Measurements from ENCODE around the gene UIMC1.
"Not testable (repeated sequence)": the region's sequence is repeated elsewhere in the genome, so short reads cannot be mapped to it uniquely, and the experiment has no call there.

UIMC1 gene

GRCh38 chr5:177006265-177006972, at the start of gene UIMC1:
Gene UIMC1 (minus strand): TSS chr5:177006779. CDS start chr5:176982615, 24,164 bp downstream.
- peak in 55 of 56 donors; percentile 11 to 92 (median 82) for DNase-seq

DNA sequence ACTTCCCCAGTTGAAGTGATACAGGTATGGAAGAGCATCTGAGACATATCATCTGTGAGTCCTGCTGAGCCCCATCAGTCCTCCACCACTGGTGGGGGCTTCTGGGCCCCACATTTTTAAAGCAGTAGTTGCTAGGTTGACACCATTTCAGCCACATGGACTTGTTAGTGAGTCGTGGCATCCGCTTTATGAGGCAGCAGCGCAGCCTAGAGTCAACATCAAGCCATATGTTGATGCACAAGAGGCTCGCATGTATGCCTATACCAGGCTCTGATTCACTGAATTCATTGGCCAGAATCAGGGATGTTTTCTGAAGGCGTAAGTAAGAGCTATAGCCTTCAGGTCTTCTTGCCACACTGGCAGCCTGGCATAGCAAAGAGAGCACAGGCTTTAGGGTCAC, 42.7 kb upstream of the UIMC1 start:
- no peak for DNase-seq

GRCh38 chr5:177048531-177048930, 42.0 kb upstream of the UIMC1 start:
- DNase-seq, result not testable (repeated sequence)

GRCh38 chr5:177045631-177046030, 39.1 kb upstream of the UIMC1 start:
- DNase-seq, result no peak

GRCh38 chr5:177044641-177045040, 38.1 kb upstream of the UIMC1 start:
- no peak for DNase-seq

DNA sequence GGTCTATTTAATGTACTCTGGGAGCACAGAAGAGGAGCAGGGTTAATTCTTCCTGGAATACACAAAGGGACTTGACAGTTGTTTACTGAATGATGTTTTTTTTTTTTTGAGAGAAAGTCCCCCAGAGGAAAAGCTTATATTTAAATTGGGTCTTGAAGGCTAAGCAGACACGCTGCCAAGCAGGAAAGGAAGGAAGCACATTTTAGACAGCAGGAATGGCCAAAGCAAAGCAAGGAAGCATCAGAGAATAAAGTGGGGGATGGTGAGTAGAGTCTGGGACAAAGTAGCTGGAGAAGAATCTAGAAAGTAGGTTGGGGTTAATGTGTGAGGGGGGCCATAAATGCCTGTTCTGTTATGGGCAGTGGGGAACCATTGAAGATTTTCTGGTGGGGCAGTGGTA, 37.4 kb upstream of the UIMC1 start:
- DNase-seq, result no peak

DNA sequence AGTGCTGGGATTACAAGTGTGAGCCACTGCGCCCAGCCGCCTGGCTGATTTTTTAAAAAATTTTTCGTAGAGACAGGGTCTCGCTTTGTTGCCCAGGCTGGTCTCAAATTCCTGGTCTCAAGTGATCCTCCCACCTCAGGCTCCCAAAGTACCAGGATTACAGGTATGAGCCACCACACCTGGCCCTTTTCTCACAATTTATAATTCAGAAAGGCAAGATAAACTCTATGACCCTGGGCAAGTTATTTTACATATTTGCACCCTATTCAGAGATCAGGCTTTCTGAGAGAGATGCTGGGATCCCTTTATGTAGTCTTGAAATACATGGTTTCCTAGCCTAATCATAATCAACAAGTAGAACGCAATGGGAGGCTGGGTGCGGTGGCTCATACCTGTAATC, 36.5 kb upstream of the UIMC1 start:
- no peak for DNase-seq

DNA sequence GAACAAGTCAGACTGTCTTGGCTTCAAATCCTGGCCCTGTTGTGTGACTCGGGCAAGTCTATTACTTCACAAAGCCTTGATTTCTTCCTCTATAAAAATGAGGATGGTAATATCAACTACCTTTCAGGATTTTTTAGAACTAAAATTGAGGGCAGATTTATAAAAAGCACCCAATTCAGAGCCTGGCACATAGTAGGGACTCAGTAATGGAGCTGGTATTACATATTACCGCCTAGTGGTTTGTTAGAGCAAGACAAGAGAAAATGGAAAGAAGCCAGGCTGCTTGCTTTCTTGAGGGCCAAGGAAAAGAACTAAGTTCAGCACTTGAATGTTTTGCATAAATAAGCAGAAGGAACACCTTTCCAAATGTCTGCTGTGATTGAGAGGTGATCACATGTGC, 35.4 kb upstream of the UIMC1 start:
- no peak for DNase-seq

DNA sequence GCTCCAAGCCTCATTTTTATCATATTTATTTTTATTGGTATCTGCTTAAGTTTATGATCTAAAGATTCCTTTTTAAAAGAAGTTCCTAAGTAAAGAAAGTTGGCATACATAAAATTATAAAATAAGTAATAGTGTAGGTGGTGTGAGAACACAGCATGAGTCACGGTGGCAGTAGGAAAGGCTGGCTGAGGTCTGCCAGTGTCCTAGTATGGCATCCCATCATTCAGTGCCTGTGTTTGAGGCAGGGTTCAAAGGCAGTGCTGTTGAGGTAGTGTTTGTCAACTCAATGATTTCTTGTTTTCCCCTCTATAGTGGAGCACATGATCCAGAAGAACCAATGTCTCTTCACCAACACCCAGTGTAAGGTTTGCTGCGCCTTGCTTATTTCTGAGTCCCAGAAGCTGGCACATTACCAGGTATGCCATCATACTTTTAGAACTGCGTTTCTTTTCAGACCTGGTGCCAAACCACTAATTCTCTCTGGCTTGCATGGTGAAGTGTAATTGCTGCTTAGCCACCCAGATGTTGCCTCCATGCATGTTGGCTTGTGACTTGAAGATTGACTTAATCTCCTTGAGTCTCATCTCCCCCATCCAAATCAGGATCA, 34.3 kb upstream of the UIMC1 start:
- no peak for DNase-seq

DNA sequence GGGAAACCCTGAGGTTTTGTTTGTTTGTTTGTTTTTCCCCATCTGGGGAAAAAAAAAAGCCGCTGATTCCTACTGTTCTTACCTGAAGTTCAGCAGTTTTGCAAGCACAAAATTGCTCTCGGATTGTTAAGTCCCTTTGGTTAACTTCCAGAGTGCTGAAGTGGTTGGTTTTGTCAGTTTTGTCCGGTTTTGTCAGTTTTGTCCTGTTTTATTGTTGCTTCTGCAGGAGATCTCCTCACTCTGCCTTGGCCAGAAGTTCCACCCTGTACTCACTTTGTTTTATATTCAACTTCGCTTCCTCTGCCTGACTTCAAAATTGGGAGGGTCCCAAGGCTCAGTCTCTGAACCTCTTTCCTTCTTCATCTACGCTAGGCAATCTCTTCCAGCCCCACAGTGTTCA, 30.3 kb upstream of the UIMC1 start:
- no peak for DNase-seq

DNA sequence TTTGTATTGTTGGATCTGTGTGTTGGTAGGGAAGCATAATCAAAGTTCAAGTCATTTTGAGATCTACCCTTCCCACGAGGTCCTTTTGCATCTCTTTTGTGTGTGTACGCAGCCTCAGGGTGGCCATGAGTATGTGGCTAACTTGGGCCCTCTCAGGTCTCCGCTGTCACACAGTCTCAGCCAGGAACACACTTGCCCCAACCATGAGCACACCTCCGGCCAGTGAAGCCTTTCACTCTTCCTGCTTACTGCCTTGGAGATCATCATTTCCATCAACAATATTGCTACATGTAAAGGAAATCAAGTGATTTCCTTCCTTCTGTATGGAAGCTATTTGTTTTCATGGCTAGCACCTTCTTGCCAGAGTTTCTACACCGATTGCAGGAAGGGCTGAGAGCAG, 29.9 kb upstream of the UIMC1 start:
- no peak for DNase-seq

DNA sequence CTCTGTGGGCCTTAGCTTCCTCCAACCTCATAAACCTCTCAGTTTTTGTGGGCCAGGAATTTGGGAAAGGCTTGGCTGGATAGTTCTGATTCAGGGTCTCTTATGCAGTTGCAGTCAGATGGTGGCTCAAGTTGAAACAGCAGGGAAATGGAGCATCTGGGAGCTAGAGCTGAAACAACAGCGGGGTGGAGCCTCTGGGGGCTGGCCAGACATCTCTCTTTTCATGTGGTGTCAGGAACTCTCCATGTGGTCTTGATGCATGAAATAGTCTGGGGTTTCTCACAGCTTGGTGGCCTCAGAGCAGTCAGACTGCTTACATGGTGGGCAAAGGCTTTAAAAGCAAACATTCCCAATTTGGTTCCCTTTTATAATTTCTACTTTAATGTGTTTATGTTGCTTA, 29.4 kb upstream of the UIMC1 start:
- DNase-seq, result no peak

DNA sequence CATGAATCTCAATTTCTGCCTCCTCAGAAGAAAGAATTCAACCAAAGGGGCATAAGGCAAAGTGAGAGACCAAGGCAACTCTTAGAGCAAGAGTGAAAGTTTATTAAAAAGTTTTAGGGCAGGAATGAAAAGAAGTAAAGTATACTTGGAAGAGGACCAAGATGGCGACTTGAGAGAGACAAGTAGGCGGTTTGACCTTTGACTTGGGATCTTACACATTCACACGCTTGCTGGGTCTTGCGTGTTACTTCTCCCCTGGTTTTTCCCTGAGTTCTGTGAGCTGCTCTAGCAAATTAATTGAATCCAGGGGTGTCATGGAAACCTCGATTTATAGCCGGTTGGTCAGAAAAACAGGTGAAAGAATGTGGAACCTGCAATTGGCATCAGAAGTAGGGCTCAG, 22.9 kb upstream of the UIMC1 start:
- no peak for DNase-seq

DNA sequence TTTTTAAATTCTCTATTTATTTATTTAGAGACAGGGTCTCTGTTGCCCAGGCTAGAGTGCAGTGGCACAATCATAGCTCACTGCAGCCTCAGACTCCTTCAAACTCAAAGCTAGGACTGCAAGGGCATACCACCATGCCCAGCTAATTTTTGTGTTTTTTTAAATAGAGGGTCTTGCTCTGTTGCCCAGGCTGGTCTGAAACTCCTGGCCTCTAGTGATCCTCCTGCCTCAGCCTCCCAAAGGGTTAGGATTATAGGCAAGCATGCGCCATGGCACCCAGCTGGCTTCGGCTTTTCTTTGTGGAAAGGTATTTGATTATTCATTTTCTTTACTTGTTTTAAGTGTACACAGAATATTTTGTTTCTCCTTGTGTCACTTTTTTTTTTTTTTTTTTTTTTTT, 21.1 kb upstream of the UIMC1 start:
- DNase-seq, result no peak

DNA sequence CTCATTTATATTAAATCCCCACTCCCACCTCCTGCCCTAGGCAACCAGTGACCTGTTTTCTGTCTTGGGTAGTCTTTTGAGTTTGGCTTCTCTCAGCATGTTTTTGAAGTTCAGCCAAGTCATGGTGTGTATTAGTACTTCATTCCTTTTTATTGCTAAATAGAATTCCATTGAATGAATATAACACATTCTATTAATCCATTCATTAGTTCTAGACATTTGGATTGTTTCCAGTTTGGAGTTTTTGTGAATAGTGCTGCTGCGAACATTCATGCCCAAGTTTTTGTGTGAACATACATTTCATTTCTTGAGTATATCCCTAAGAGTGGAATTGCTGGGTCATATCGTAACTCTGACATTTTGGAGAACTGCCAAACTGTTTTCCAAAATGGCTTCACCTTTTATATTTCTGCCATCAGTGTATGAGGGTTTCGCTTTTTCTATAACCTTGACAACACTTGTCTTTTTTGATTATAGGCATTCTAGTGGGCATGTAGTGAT, 18.6 kb upstream of the UIMC1 start:
- DNase-seq, result no peak

- no peak for DNase-seq
Observed at GRCh38 chr5:177024559-177024958, 18.0 kb upstream of the UIMC1 start.

GRCh38 chr5:177023303-177023664, 16.7 kb upstream of the UIMC1 start:
- DNase-seq, result peak in 8 of 56 donors; percentile 4 to 29 (median 14)

GRCh38 chr5:177022386-177023302, 16.1 kb upstream of the UIMC1 start, which contains the start of gene ZNF346:
Gene ZNF346 (plus strand): TSS chr5:177022696. CDS start chr5:177022739, 43 bp downstream.
- DNase-seq, result peak; percentile 24 to 93 (median 74)

GRCh38 chr5:177020033-177020432, 13.5 kb upstream of the UIMC1 start:
- DNase-seq, result no peak

- DNase-seq, result no peak
Observed at GRCh38 chr5:177018341-177018740, 11.8 kb upstream of the UIMC1 start.

- DNase-seq, result no peak
Observed at GRCh38 chr5:177015156-177015555, 8.6 kb upstream of the UIMC1 start.

GRCh38 chr5:177010153-177010552, 3.6 kb upstream of the UIMC1 start:
- DNase-seq, result no peak
